ENCODE results near the gene SNTG2.

GRCh38 chr2:1046067-1046466 lies 95.4 kb downstream of the SNTG2 start:
- TF ChIP-seq POLR2AphosphoS5 (IDR thresholded peaks at IDR 0.05; ENCODE audit: low read length): no peak
- no peak for TF ChIP-seq CTCF (IDR thresholded peaks at IDR 0.05 in 2 of 3, conservative IDR thresholded peaks at IDR 0.05 in 1 of 3; ENCODE audit: control insufficient read depth in 2 of 3, extremely low read depth in 1 of 3, insufficient read depth in 1 of 3, low read depth in 3 of 3, low read length in 3 of 3)
- no peak for TF ChIP-seq NR2C1 (IDR thresholded peaks at IDR 0.05)
- TF ChIP-seq POLR2A (IDR thresholded peaks at IDR 0.05; ENCODE audit: low read depth, low read length): no peak
- no peak for TF ChIP-seq E2F4 (IDR thresholded peaks at IDR 0.05; ENCODE audit: low read depth, low read length)
- no peak for TF ChIP-seq FOXK2 (IDR thresholded peaks at IDR 0.05)
